HCT116 (cell line): Measurements from ENCODE around the gene THUMPD3. TPM values are rescaled to one million over a fixed set of nuclear protein-coding genes. Genes with fewer than 3 reads are reported as not detected.
A peak's percentile ranks its signal among the peaks of the same experiment; 100 is the strongest.

Experiments used
- ATAC-seq: fragments of 200-7000 bp; cut with Tn5 transposase; 2 replicates; pipeline ENCODE4 v1.9.1; 2020; ENCODE audit warnings: mild to moderate bottlenecking, moderate library complexity
- Bru-seq: library from RNA; stranded (reverse); fragments of 400-500 nt; gene quantifications from one replicate; lab custom pipeline; 2021; lab: Mats Ljungman, UMichigan
- BruChase-seq, 2 experiments: library from RNA; stranded (reverse); fragments of 400-500 nt; gene quantifications; one replicate each; lab custom pipeline; 2021; lab: Mats Ljungman, UMichigan
- BruUV-seq: library from RNA; stranded (reverse); fragments of 400-500 nt; replicated peaks from 2 replicates; lab custom pipeline; 2021; lab: Mats Ljungman, UMichigan
- CTCF ChIA-PET: fragments of 300-600 bp; sonication (Branson Sonifier 250); formaldehyde crosslinking; loops from one replicate; lab custom pipeline; 2021; ENCODE audit warnings: antibody characterized with exemption; lab: Charles Lee
- POLR2A ChIA-PET: fragments of 300-600, 350-600 bp; sonication (Branson Sonifier 250); formaldehyde crosslinking; loops from one replicate; lab custom pipeline; 2021; ENCODE audit warnings: antibody characterized with exemption; lab: Charles Lee
- RAD21 ChIA-PET, 2 experiments: fragments of 300-600 bp; sonication (Branson Sonifier 250); formaldehyde crosslinking; loops; one replicate each; lab custom pipeline; 2023; ENCODE audit warnings: low total read pairs in 2 of 2; ENCODE audit not compliant: uncharacterized antibody in 2 of 2, unreplicated experiment in 2 of 2, low non-redundant PET in 1 of 2; lab: Charles Lee
- DNase-seq: peaks from one replicate; pipeline ENCODE4 v3.0.0-alpha.2; 2010; ENCODE audit warnings: low read depth, low spot score
- H2AFZ ChIP-seq: fragments of 200-600 bp; shearing (Covaris generic), sonication (generic); 2 replicates; pipeline ENCODE4 v1.6.1; 2017; ENCODE audit warnings: low read depth, mixed run types, mixed read lengths, antibody characterized with exemption, low read length; ENCODE audit not compliant: poor library complexity, severe bottlenecking
- H3K27ac ChIP-seq: 2 replicates; pipeline ENCODE4 v1.5.1; 2012; ENCODE audit warnings: low read depth, low read length
- H3K27me3 ChIP-seq: fragments of 200-600 bp; sonication (generic); 2 replicates; pipeline ENCODE4 v1.6.1; 2016; ENCODE audit warnings: mixed run types, low read length, mixed read lengths; ENCODE audit not compliant: insufficient read depth
- H3K36me3 ChIP-seq, 2 experiments: fragments of 200-500 bp in 1 of 2; fragments of 200-600 bp in 1 of 2; sonication (Bioruptor generic) in 1 of 2; sonication (generic) in 1 of 2; 2 replicates each; pipeline versions ENCODE4 v1.5.1 to v1.6.1; 2014 to 2016; ENCODE audit warnings: low read length in 2 of 2, inconsistent platforms in 1 of 2, mixed read lengths in 1 of 2, mixed run types in 1 of 2; ENCODE audit not compliant: insufficient read depth in 2 of 2, control insufficient read depth in 1 of 2
- H3K4me1 ChIP-seq, 2 experiments: fragments of 200-600 bp in 1 of 2; sonication (generic) in 1 of 2; 2 replicates each; pipeline versions ENCODE4 v1.5.1 to v1.6.1; 2012 to 2017; ENCODE audit warnings: low read length in 2 of 2, inconsistent platforms in 1 of 2, mild to moderate bottlenecking in 1 of 2, mixed read lengths in 1 of 2, mixed run types in 1 of 2, moderate library complexity in 1 of 2; ENCODE audit not compliant: insufficient read depth in 2 of 2, control insufficient read depth in 1 of 2
- H3K4me2 ChIP-seq: fragments of 200-600 bp; sonication (generic); 2 replicates; pipeline ENCODE4 v1.6.1; 2017; ENCODE audit warnings: mixed run types, low read length, mixed read lengths
- H3K4me3 ChIP-seq, 2 experiments: fragments of 200-600 bp in 1 of 2; sonication (generic) in 1 of 2; replicated peaks in 1 of 2; 2 replicates each; pipeline ENCODE4 v1.5.1; 2011 to 2016; ENCODE audit warnings: low read length in 2 of 2, control low read depth in 1 of 2, low read depth in 1 of 2, mild to moderate bottlenecking in 1 of 2, mixed read lengths in 1 of 2, mixed run types in 1 of 2
- H3K79me2 ChIP-seq: fragments of 200-600 bp; sonication (generic); 2 replicates; pipeline ENCODE4 v1.6.1; 2017; ENCODE audit warnings: mild to moderate bottlenecking, mixed run types, low read length, moderate library complexity, mixed read lengths; ENCODE audit not compliant: insufficient read depth
- H3K9ac ChIP-seq: fragments of 200-600 bp; sonication (generic); 2 replicates; pipeline ENCODE4 v1.6.1; 2016; ENCODE audit warnings: low read length, mixed read lengths
- H3K9me2 ChIP-seq: fragments of 200-600 bp; sonication (generic), shearing (Covaris generic); 2 replicates; pipeline ENCODE4 v1.6.1; 2017; ENCODE audit warnings: mixed run types, mild to moderate bottlenecking, moderate library complexity; ENCODE audit not compliant: insufficient read depth
- H3K9me3 ChIP-seq, 2 experiments: fragments of 200-500 bp in 1 of 2; fragments of 200-600 bp in 1 of 2; sonication (Bioruptor generic) in 1 of 2; sonication (generic) in 1 of 2; 2 replicates each; pipeline ENCODE4 v1.6.1; 2014 to 2017; ENCODE audit warnings: low read length in 2 of 2, mixed read lengths in 2 of 2, inconsistent platforms in 1 of 2, low read depth in 1 of 2, mild to moderate bottlenecking in 1 of 2, mixed run types in 1 of 2, moderate library complexity in 1 of 2; ENCODE audit not compliant: control insufficient read depth in 1 of 2, insufficient read depth in 1 of 2
- H4K20me1 ChIP-seq: fragments of 200-600 bp; sonication (generic), shearing (Covaris generic); 2 replicates; pipeline ENCODE4 v1.6.1; 2017; ENCODE audit warnings: mixed run types, mild to moderate bottlenecking, moderate library complexity; ENCODE audit not compliant: insufficient read depth
- CBX3 ChIP-seq: IDR thresholded peaks from 2 replicates; pipeline ENCODE4 v1.6.1; 2012; ENCODE audit warnings: low read depth
- CEBPB ChIP-seq: IDR thresholded peaks from 2 replicates; pipeline ENCODE4 v1.6.1; 2012; ENCODE audit warnings: low read depth
- CTCF ChIP-seq, 3 experiments: fragments of 200-600 bp in 1 of 3; sonication (generic) in 1 of 3; IDR thresholded peaks in 2 of 3; conservative IDR thresholded peaks in 1 of 3; 2 replicates each; pipeline ENCODE4 v1.5.1; 2012 to 2017; ENCODE audit warnings: low read depth in 2 of 3, low read length in 2 of 3, antibody characterized with exemption in 1 of 3, borderline replicate concordance in 1 of 3, control low read depth in 1 of 3, mild to moderate bottlenecking in 1 of 3, mixed read lengths in 1 of 3, mixed run types in 1 of 3, moderate library complexity in 1 of 3; ENCODE audit not compliant: insufficient read depth in 1 of 3
- EGR1 ChIP-seq: IDR thresholded peaks from 2 replicates; pipeline ENCODE4 v1.6.1; 2012; ENCODE audit warnings: low read depth
- EZH2 ChIP-seq: fragments of 200-600 bp; sonication (generic); IDR thresholded peaks from 2 replicates; pipeline ENCODE4 v1.6.1; 2017; ENCODE audit warnings: antibody characterized with exemption, mixed run types
- EZH2phosphoT487 ChIP-seq: fragments of 200-600 bp; IDR thresholded peaks from 2 replicates; pipeline ENCODE4 v1.6.1; 2018; ENCODE audit warnings: antibody characterized with exemption, borderline replicate concordance
- FOSL1 ChIP-seq: IDR thresholded peaks from 2 replicates; pipeline ENCODE4 v1.6.1; 2012; ENCODE audit warnings: low read depth
- JUND ChIP-seq: IDR thresholded peaks from 2 replicates; pipeline ENCODE4 v1.6.1; 2012
- MAX ChIP-seq: IDR thresholded peaks from 2 replicates; pipeline ENCODE4 v1.6.1; 2012
- POLR2A ChIP-seq: IDR thresholded peaks from 2 replicates; pipeline ENCODE4 v1.7.0; 2011; ENCODE audit warnings: borderline replicate concordance; ENCODE audit not compliant: insufficient read depth, insufficient read length; ENCODE audit errors: extremely low read depth
- POLR2AphosphoS5 ChIP-seq: IDR thresholded peaks from 2 replicates; pipeline ENCODE4 v1.6.1; 2011; ENCODE audit warnings: mild to moderate bottlenecking, low read depth, low read length, moderate library complexity
- RAD21 ChIP-seq: IDR thresholded peaks from 2 replicates; pipeline ENCODE4 v1.6.1; 2012; ENCODE audit warnings: low read depth, mild to moderate bottlenecking
- SIN3A ChIP-seq: IDR thresholded peaks from 2 replicates; pipeline ENCODE4 v1.6.1; 2012; ENCODE audit warnings: low read depth
- SRF ChIP-seq: IDR thresholded peaks from 2 replicates; pipeline ENCODE4 v1.6.1; 2012; ENCODE audit warnings: low read depth
- TCF7L2 ChIP-seq: IDR thresholded peaks from 2 replicates; pipeline ENCODE4 v1.7.0; 2011; ENCODE audit warnings: borderline replicate concordance, inconsistent platforms; ENCODE audit not compliant: insufficient read depth, insufficient read length; ENCODE audit errors: extremely low read depth
- YY1 ChIP-seq: IDR thresholded peaks from 2 replicates; pipeline ENCODE4 v1.6.1; 2011; ENCODE audit warnings: low read length, low read depth, moderate library complexity, mild to moderate bottlenecking; ENCODE audit not compliant: insufficient replicate concordance; ENCODE audit errors: extremely low read depth
- ZBTB33 ChIP-seq: IDR thresholded peaks from 2 replicates; pipeline ENCODE4 v1.6.1; 2011; ENCODE audit warnings: mild to moderate bottlenecking, low read length, moderate library complexity; ENCODE audit not compliant: insufficient replicate concordance; ENCODE audit errors: extremely low read depth
- ZNF274 ChIP-seq: fragments of 200-500 bp; sonication (Bioruptor generic); IDR thresholded peaks from 2 replicates; pipeline ENCODE4 v1.6.1; 2014; ENCODE audit warnings: mild to moderate bottlenecking, low read depth, low read length, inconsistent platforms
- intact Hi-C: fragments of 100-400 bp; cut with micrococcal nuclease; formaldehyde crosslinking; loops from 2 replicates; pipeline ENCODE4 v1.10.0; 2022
- long read RNA-seq: library from polyadenylated mRNA; unstranded; transcript quantifications from one replicate; pipeline ENCODE4 v2.0.0, GENCODE V29; 2021; ENCODE audit not compliant: unreplicated experiment
- polyA plus RNA-seq: library from polyadenylated mRNA; unstranded; fragments of >200 nt; gene quantifications from 2 replicates; pipeline ENCODE4 v1.2.1, GENCODE V29; 2012; ENCODE audit warnings: missing spikeins
- total RNA-seq: library from RNA; stranded (reverse); gene quantifications from one replicate; pipeline ENCODE4 v1.2.1, GENCODE V29; 2021; ENCODE audit not compliant: unreplicated experiment

THUMPD3 gene, protein sequence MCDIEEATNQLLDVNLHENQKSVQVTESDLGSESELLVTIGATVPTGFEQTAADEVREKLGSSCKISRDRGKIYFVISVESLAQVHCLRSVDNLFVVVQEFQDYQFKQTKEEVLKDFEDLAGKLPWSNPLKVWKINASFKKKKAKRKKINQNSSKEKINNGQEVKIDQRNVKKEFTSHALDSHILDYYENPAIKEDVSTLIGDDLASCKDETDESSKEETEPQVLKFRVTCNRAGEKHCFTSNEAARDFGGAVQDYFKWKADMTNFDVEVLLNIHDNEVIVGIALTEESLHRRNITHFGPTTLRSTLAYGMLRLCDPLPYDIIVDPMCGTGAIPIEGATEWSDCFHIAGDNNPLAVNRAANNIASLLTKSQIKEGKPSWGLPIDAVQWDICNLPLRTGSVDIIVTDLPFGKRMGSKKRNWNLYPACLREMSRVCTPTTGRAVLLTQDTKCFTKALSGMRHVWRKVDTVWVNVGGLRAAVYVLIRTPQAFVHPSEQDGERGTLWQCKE
- total RNA-seq: 79.5 TPM
- polyA plus RNA-seq: 47.9 and 57.4 TPM in 2 replicates
- Bru-seq, nascent RNA: percentile 92 among the genes with signal in this experiment
- BruChase-seq, experiment 1, labeled RNA remaining after a 6-hour chase: percentile 88 among the genes with signal in this experiment
- percentile 92 among the genes with signal in this experiment for BruChase-seq, experiment 2, labeled RNA remaining after a 2-hour chase
- long read RNA-seq, transcript THUMPD3-201 (10 exons, 3,961 nt): minor isoform, 16 of 114 reads
- long read RNA-seq, transcript THUMPD3-206 (10 exons, 2,877 nt): major isoform, 43 of 114 reads
- long read RNA-seq, partial matches to known transcripts: 9 of 114 reads
- long read RNA-seq, other reads (novel, unspliced or antisense): 44 of 114 reads

GRCh38 chr3:9362731-9363530, at the start of gene THUMPD3:
Gene THUMPD3 (plus strand): TSS chr3:9363054. CDS start chr3:9365069, 2,015 bp downstream.
- peaks cover 64% of the 10 kb centered on the region for H3K79me2 ChIP-seq
- H3K4me1 ChIP-seq: peaks cover 4 to 13% of the 10 kb centered on the region in 2 experiments; a peak in 3 of 4 replicates
- peak within 1 kb of the TSS; percentile 86 for H3K9ac ChIP-seq
- ATAC-seq (peak; percentile 94), DNase-seq (peak; percentile 82)
- ChIA-PET CTCF (interaction anchor here (0.9 to 3.4 kb wide), 3 partner anchors 10 to 393 kb away, joined by 3 to 16 read pairs (median 4); no protein-coding TSS in a partner anchor), RAD21 (interaction anchor here in 1 of 2 experiments (0.7 to 1.0 kb wide), 2 partner anchors 121 to 138 kb away, joined by 3 read pairs; no protein-coding TSS in a partner anchor), POLR2A (interaction anchor here (0.6 to 2.7 kb wide), 9 partner anchors 10 to 305 kb away, joined by 3 to 24 read pairs (median 4); partner anchors contain the start of gene SETD5)
- H4K20me1 ChIP-seq: no peaks in the 10 kb centered on the region
- no peak within 1 kb of the TSS for H2AFZ ChIP-seq
- peak within 1 kb of the TSS; percentile 82 for H3K4me2 ChIP-seq
- BruUV-seq: TSS peak; percentile 74
- no peaks in the 10 kb centered on the region for H3K27me3 ChIP-seq
- peak within 1 kb of the TSS; percentile 74 to 83 for H3K4me3 ChIP-seq
- peaks cover 21 to 28% of the 10 kb centered on the region in 2 experiments for H3K36me3 ChIP-seq
- intact Hi-C loops: loop anchor here (2.0 kb wide), 1 partner anchor 60 kb away; no protein-coding TSS in a partner anchor
- H3K27ac ChIP-seq: peak within 1 kb of the TSS; percentile 94
- no peaks in the 10 kb centered on the region for H3K9me3 ChIP-seq
- no peaks in the 10 kb centered on the region for H3K9me2 ChIP-seq
- TF ChIP-seq POLR2A (peak; percentile 93), POLR2AphosphoS5 (peak; percentile 96), TCF7L2 (peak; percentile 43), MAX (peak; percentile 98), JUND (no peak), SIN3A (peak; percentile 93), YY1 (peak; percentile 78), ZNF274 (no peak), RAD21 (no peak), CTCF (IDR thresholded peaks at IDR 0.05 in 2 of 3, conservative IDR thresholded peaks at IDR 0.05 in 1 of 3; ENCODE audit: borderline replicate concordance in 1 of 3, insufficient read depth in 1 of 3, low read depth in 2 of 3, low read length in 2 of 3) (no peak), EZH2 (no peak), CBX3 (0 out of 2 replicates have a peak, but pooled peaks have one; percentile 46), ZBTB33 (no peak), FOSL1 (no peak), EZH2phosphoT487 (no peak), CEBPB (no peak), EGR1 (peak; percentile 90), SRF (no peak; the same call in 1 of the 2 replicates)
